Kidney (tissue), 14 donors: ENCODE results near the gene STAG2. TPM values are rescaled to one million over a fixed set of nuclear protein-coding genes. Genes with fewer than 3 reads are reported as not detected.

Experiments
- DNase-seq, 5 donors: peaks; one replicate each; pipeline ENCODE4 v3.0.0-alpha.2; 2013 to 2020
- FAIRE-seq: peaks from 2 replicates; lab custom pipeline; 2012; peaks lifted over from hg19 to GRCh38; lab: Jason Lieb, UNC
- H3K27ac ChIP-seq, 2 donors: one replicate each; pipeline ENCODE4 v1.7.0; 2013; ENCODE audit warnings: low read depth in 2 of 2, low read length in 2 of 2, inconsistent platforms in 1 of 2
- H3K27me3 ChIP-seq: one replicate; pipeline ENCODE4 v1.7.1; 2013; ENCODE audit warnings: low read length, inconsistent platforms; ENCODE audit not compliant: control insufficient read depth, insufficient read depth
- H3K36me3 ChIP-seq, 3 donors: one replicate each; pipeline versions ENCODE4 v1.7.0 to v1.7.1; 2013; ENCODE audit warnings: low read length in 3 of 3, control low read depth in 1 of 3, inconsistent platforms in 1 of 3; ENCODE audit not compliant: insufficient read depth in 3 of 3, control insufficient read depth in 2 of 3
- H3K4me1 ChIP-seq, 3 donors: one replicate each; pipeline versions ENCODE4 v1.7.0 to v1.7.1; 2013; ENCODE audit warnings: low read length in 3 of 3, inconsistent platforms in 1 of 3, low read depth in 1 of 3; ENCODE audit not compliant: control insufficient read depth in 2 of 3, insufficient read depth in 2 of 3
- H3K4me3 ChIP-seq, 3 donors: one replicate each; pipeline versions ENCODE4 v1.7.0 to v1.8.1; 2013; ENCODE audit warnings: low read length in 3 of 3, control low read depth in 1 of 3, inconsistent platforms in 1 of 3
- H3K9ac ChIP-seq, 3 donors: one replicate each; pipeline versions ENCODE4 v1.7.0 to v1.7.1; 2013; ENCODE audit warnings: low read length in 3 of 3, control low read depth in 1 of 3, inconsistent platforms in 1 of 3
- H3K9me3 ChIP-seq, 3 donors: one replicate each; pipeline versions ENCODE4 v1.7.0 to v1.7.1; 2013; ENCODE audit warnings: low read length in 3 of 3, control low read depth in 1 of 3, inconsistent platforms in 1 of 3; ENCODE audit not compliant: control insufficient read depth in 2 of 3, insufficient read depth in 1 of 3
- CTCF ChIP-seq: IDR thresholded peaks from 3 replicates; pipeline ENCODE4 v1.5.1; 2012; ENCODE audit warnings: mild to moderate bottlenecking, moderate library complexity, borderline replicate concordance; ENCODE audit not compliant: insufficient read depth; ENCODE audit errors: extremely low read depth
- intact Hi-C: fragments of 100-400 bp; cut with DNase I; formaldehyde crosslinking; loops from one replicate; pipeline ENCODE4 v1.11.1; 2022
- polyA plus RNA-seq: library from polyadenylated mRNA; stranded (reverse); fragments of 350-450 nt; fragmentation: Illumina TruSeq; extraction: RNeasy Lipid Tissue Mini Kit (QIAGEN cat#74804); gene quantifications from one replicate; pipeline ENCODE4 v1.2.3, GENCODE V29; 2014; ENCODE audit warnings: low read depth, low replicate concordance; ENCODE audit not compliant: insufficient read depth
- total RNA-seq: library from RNA; stranded (reverse); fragmentation: NEBNext Ultra II Directional; extraction: Animal tissue kit (Norgen Biotek cat#: 25700); gene quantifications from one replicate; pipeline ENCODE4 v1.2.1, GENCODE V29; 2021
- donor health status: control.
- donor health status: control.
- donor health status: control.
- donor health status: control.
- donor health status: control.
- donor health status: DM: yes; HTN: yes; CAD: no.
- donor health status: Normal renal cell carcinoma (clear cell type).

Gene STAG2
- total and polyA plus RNA-seq, 2 donors from 2014 or later, result 18.2 to 66.0 TPM

- Histone ChIP-seq H3K36me3 (no peaks in the 10 kb centered on the region), H3K9me3 (no peaks in the 10 kb centered on the region), H3K9ac (no peak overlapping the region), H3K4me1 (no peaks in the 10 kb centered on the region), H3K27me3 (no peaks in the 10 kb centered on the region), H3K4me3 (no peak overlapping the region), H3K27ac (no peak overlapping the region)
- intact Hi-C loops, result no loop called here
- FAIRE-seq, result no peak
- no peak for TF ChIP-seq CTCF
- no peak for DNase-seq
Measured at GRCh38 chrX:124113621-124114600, 152.4 kb downstream of the STAG2 start.

GRCh38 chrX:124117325-124117724, 155.8 kb downstream of the STAG2 start:
- intact Hi-C loops, result no loop called here
- Histone ChIP-seq H3K27ac (no peak overlapping the region), H3K36me3 (no peaks in the 10 kb centered on the region), H3K27me3 (no peaks in the 10 kb centered on the region), H3K4me1 (no peaks in the 10 kb centered on the region), H3K9me3 (no peaks in the 10 kb centered on the region), H3K9ac (no peak overlapping the region), H3K4me3 (no peak overlapping the region)
- TF ChIP-seq CTCF, result no peak
- no peak for DNase-seq
- no peak for FAIRE-seq

GRCh38 chrX:124125471-124125870, 164.0 kb downstream of the STAG2 start:
- no peak for FAIRE-seq

More at GRCh38 chrX:124125471-124125870, 164.0 kb downstream of the STAG2 start:
- H3K4me3 ChIP-seq, result no peak overlapping the region
- no peak overlapping the region for H3K9ac ChIP-seq
- intact Hi-C loops, result no loop called here
- no peak overlapping the region for H3K27ac ChIP-seq
- no peaks in the 10 kb centered on the region for H3K9me3 ChIP-seq
- H3K27me3 ChIP-seq, result no peaks in the 10 kb centered on the region
- H3K4me1 ChIP-seq, result no peaks in the 10 kb centered on the region
- H3K36me3 ChIP-seq, result no peaks in the 10 kb centered on the region
- no peak for TF ChIP-seq CTCF
- DNase-seq, result no peak
